A549 (cell line): ENCODE results near the gene FRS2.

Experiments used
- HOXA7 ChIP-seq: fragments of 250-450 bp; sonication (Bioruptor Pico); IDR thresholded peaks from 2 replicates; pipeline ENCODE4 v1.5.0; 2020; ENCODE audit warnings: mild to moderate bottlenecking, moderate library complexity
- TF ChIP-seq, protein P1 (sequence below): IDR thresholded peaks from 2 replicates; pipeline ENCODE4 v1.6.1; 2012

GRCh38 chr12:69447892-69448291 lies 22.3 kb upstream of the FRS2 start:
- no peak for TF ChIP-seq HOXA7 (CRISPR knock-in tag)
- TF ChIP-seq, protein P1, sequence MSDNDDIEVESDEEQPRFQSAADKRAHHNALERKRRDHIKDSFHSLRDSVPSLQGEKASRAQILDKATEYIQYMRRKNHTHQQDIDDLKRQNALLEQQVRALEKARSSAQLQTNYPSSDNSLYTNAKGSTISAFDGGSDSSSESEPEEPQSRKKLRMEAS: no peak
